Transverse colon (tissue), 4 donors: ENCODE measurements around the gene MAP4K4. TPM values are rescaled to one million over a fixed set of nuclear protein-coding genes. Genes with fewer than 3 reads are reported as not detected.

ENCODE experiments used
- DNase-seq: peaks from one replicate; pipeline ENCODE4 v3.0.0-alpha.2; 2019
- H3K27ac ChIP-seq, 4 donors: fragments of 200-600 bp; sonication (generic); 2 replicates each; pipeline ENCODE4 v1.5.1; 2016 to 2018; ENCODE audit warnings: inconsistent platforms in 4 of 4
- H3K27me3 ChIP-seq: fragments of 200-600 bp; sonication (generic); 2 replicates; pipeline ENCODE4 v1.5.1; 2017; ENCODE audit warnings: inconsistent platforms
- H3K36me3 ChIP-seq, 4 donors: fragments of 200-600 bp; sonication (generic); 2 replicates each; pipeline ENCODE4 v1.5.1; 2017 to 2019; ENCODE audit warnings: inconsistent platforms in 4 of 4
- H3K4me1 ChIP-seq, 4 donors: fragments of 200-600 bp; sonication (generic); 2 replicates each; pipeline ENCODE4 v1.5.1; 2017 to 2020; ENCODE audit warnings: inconsistent platforms in 4 of 4
- H3K4me3 ChIP-seq, 4 donors: fragments of 200-600 bp; sonication (generic); 1 replicate in 1 of 4; 2 replicates in 3 of 4; pipeline versions ENCODE4 v1.5.1 to v1.6.1; 2017 to 2019; ENCODE audit warnings: inconsistent platforms in 4 of 4
- H3K9me3 ChIP-seq, 2 donors: fragments of 200-600 bp; sonication (generic); 2 replicates each; pipeline ENCODE4 v1.5.1; 2017 to 2019; ENCODE audit warnings: inconsistent platforms in 2 of 2
- CTCF ChIP-seq, 5 experiments: fragments of 200-600 bp in 3 of 5; fragments of 450-650 bp in 2 of 5; sonication (generic) in 3 of 5; IDR thresholded peaks; 1 replicate in 2 of 5; 2 replicates in 3 of 5; pipeline ENCODE4 v1.5.1; 2016 to 2017; ENCODE audit warnings: antibody characterized with exemption in 5 of 5, inconsistent platforms in 3 of 5, mild to moderate bottlenecking in 2 of 5, moderate library complexity in 1 of 5
- EP300 ChIP-seq: sonication (generic); formaldehyde crosslinking; IDR thresholded peaks from one replicate; pipeline ENCODE4 v1.6.1; 2017; ENCODE audit warnings: antibody characterized with exemption, low read depth
- POLR2A ChIP-seq: fragments of 450-650 bp; IDR thresholded peaks from one replicate; pipeline ENCODE4 v1.6.1; 2016; ENCODE audit warnings: antibody characterized with exemption, mild to moderate bottlenecking, moderate library complexity
- POLR2AphosphoS5 ChIP-seq, 3 donors: sonication (generic); formaldehyde crosslinking; IDR thresholded peaks; one replicate each; pipeline ENCODE4 v1.6.1; 2016; ENCODE audit warnings: antibody characterized with exemption in 3 of 3
- WGBS, 2 donors: methylation state at CpG; one replicate each; pipeline ENCODE4 v1.1.5; 2018; ENCODE audit warnings: low coverage in 1 of 2; 5-methylcytosine and 5-hydroxymethylcytosine counted together
- in situ Hi-C, 4 donors: fragments of 200-750 bp; cut with MboI; loops; one replicate each; pipeline versions ENCODE4 v1.15.0 to v1.15.1; 2017; ENCODE audit warnings: low sequenced_read_pairs in 3 of 4, low pct_ligation_motif_present in 1 of 4, low pct_unique_long_range_greater_than_20kb in 1 of 4
- intact Hi-C: fragments of 100-400 bp; cut with DNase I; formaldehyde crosslinking; loops from one replicate; pipeline ENCODE4 v1.15.1; 2023; ENCODE audit warnings: low total_unique reads
- total RNA-seq, 4 donors: library from RNA; depleted of rRNA; stranded (reverse); fragments of >200 nt; gene quantifications; one replicate each; pipeline ENCODE4 v1.1.0, GENCODE V29; 2016

The MAP4K4 gene
- total RNA-seq, 4 donors from 2014 or later: 20.3 to 42.3 (median 29.6) TPM

GRCh38 chr2:101678379-101678778, 19.1 kb upstream of the MAP4K4 start:
- DNase-seq: no peak
- intact Hi-C loops (no loop called here), in situ Hi-C loops (loop anchor here in 1 of 4 donors (25.0 kb wide), 1 partner anchor 134 kb away; no protein-coding TSS in a partner anchor)
- H3K36me3 ChIP-seq: no peaks in the 10 kb centered on the region
- H3K9me3 ChIP-seq: no peaks in the 10 kb centered on the region
- WGBS, 2 donors: 90 to 91% methylated on average over 3 of the region's 3 CpGs
- H3K27ac ChIP-seq: no peak overlapping the region
- TF ChIP-seq CTCF (IDR thresholded peaks at IDR 0.05): no peak
- no peaks in the 10 kb centered on the region for H3K27me3 ChIP-seq
- H3K4me3 ChIP-seq: no peak overlapping the region
- no peaks in the 10 kb centered on the region for H3K4me1 ChIP-seq

GRCh38 chr2:101679037-101679726, 18.3 kb upstream of the MAP4K4 start:
- Histone ChIP-seq H3K36me3 (no peaks in the 10 kb centered on the region), H3K4me1 (no peaks in the 10 kb centered on the region), H3K27me3 (no peaks in the 10 kb centered on the region), H3K9me3 (no peaks in the 10 kb centered on the region), H3K27ac (no peak overlapping the region), H3K4me3 (no peak overlapping the region)
- intact Hi-C loops: no loop called here
- in situ Hi-C loops: loop anchor here in 1 of 4 donors (25.0 kb wide), 1 partner anchor 133 kb away; no protein-coding TSS in a partner anchor
- no peak for DNase-seq
- TF ChIP-seq POLR2A: no peak
- WGBS, 2 donors: 73 to 80% methylated on average over 5 to 8 of the region's 8 CpGs

DNA sequence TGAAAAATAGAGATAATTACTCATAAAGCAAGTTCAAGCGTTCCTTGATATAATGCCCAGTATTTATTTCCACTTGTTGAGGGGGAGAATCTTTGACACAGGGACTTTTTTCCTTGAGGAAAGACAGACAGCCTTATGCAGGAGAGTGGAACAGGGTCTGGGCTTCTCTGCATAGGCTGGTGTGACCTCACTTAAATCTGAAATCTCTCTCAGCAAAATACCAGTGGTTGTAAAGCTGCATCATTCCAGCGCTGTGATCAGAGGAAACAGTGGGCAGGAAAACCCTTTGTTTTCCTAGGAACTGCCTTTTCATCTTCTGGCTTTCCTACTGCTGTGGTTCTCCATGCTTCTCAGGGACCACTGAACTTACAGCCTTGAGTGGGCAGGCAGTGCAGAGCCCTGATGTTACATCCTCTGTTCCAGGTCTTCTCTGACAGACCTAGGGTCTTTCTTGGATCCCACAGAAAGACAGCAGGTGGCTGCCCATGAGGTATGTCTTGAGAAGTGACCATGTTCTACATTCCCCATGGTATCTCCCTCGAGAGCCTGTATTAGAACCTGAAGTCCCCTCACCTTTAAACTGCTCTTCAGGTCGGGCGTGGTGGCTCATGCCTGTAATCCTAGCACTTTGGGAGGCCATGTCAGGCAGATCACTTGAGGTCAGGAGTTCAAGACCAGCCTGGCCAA, 17.6 kb upstream of the MAP4K4 start:
- TF ChIP-seq CTCF (IDR thresholded peaks at IDR 0.05) (no peak), POLR2AphosphoS5 (IDR thresholded peaks at IDR 0.05) (no peak), POLR2A (no peak), EP300 (no peak)
- H3K4me1 ChIP-seq: no peaks in the 10 kb centered on the region
- intact Hi-C loops (no loop called here), in situ Hi-C loops (loop anchor here in 1 of 4 donors (25.0 kb wide), 1 partner anchor 132 kb away; no protein-coding TSS in a partner anchor)
- H3K36me3 ChIP-seq: no peaks in the 10 kb centered on the region
- no peak overlapping the region for H3K4me3 ChIP-seq
- DNase-seq: no peak
- H3K27me3 ChIP-seq: no peaks in the 10 kb centered on the region
- no peaks in the 10 kb centered on the region for H3K9me3 ChIP-seq
- H3K27ac ChIP-seq: no peak overlapping the region
- 79 to 90% methylated on average over 2 to 5 of the region's 5 CpGs for WGBS, 2 donors

- Histone ChIP-seq H3K36me3 (no peaks in the 10 kb centered on the region), H3K4me3 (no peak overlapping the region), H3K4me1 (no peaks in the 10 kb centered on the region), H3K27ac (no peak overlapping the region), H3K27me3 (no peaks in the 10 kb centered on the region), H3K9me3 (no peaks in the 10 kb centered on the region)
- intact Hi-C loops: no loop called here
- no peak for TF ChIP-seq CTCF (IDR thresholded peaks at IDR 0.05)
- no peak for TF ChIP-seq POLR2AphosphoS5 (IDR thresholded peaks at IDR 0.05)
- in situ Hi-C loops: loop anchor here in 1 of 4 donors (25.0 kb wide), 1 partner anchor 130 kb away; no protein-coding TSS in a partner anchor
- DNase-seq: no peak
- WGBS, 2 donors: 82% methylated on average over 4 of the region's 4 CpGs; no CpG with 5 or more reads in 1 of the 2 donors
These were observed 15.2 kb upstream of the MAP4K4 start for GRCh38 chr2:101682311-101682710.
